Sciatic nerve (tissue), 2 donors: ENCODE measurements around the gene MIAT. TPM values are rescaled to one million over a fixed set of nuclear protein-coding genes. Genes with fewer than 3 reads are reported as not detected.
"Not testable (repeated sequence)": the region's sequence is repeated elsewhere in the genome, so short reads cannot be mapped to it uniquely, and the experiment has no call there.

Experiments
- ATAC-seq: fragments of 200-7000 bp; cut with Tn5 transposase; one replicate; pipeline ENCODE4 v1.9.1; 2020; ENCODE audit warnings: mild to moderate bottlenecking, moderate library complexity
- DNase-seq: peaks from one replicate; pipeline ENCODE4 v3.0.0-alpha.2; 2020; ENCODE audit warnings: low spot score
- intact Hi-C: fragments of 100-400 bp; cut with DNase I; formaldehyde crosslinking; loops from one replicate; pipeline ENCODE4 v1.14.2; 2022
- total RNA-seq: library from RNA; stranded (reverse); fragmentation: NEBNext Ultra II Directional; extraction: Animal tissue kit (Norgen Biotek cat#: 25700); gene quantifications from one replicate; pipeline ENCODE4 v1.2.1, GENCODE V29; 2021
- donor health status: DM: no; HTN: no; CAD: no.
- donor health status: DM: no; HTN: no; CAD: no.

MIAT gene
- 2.7 TPM for total RNA-seq

DNA sequence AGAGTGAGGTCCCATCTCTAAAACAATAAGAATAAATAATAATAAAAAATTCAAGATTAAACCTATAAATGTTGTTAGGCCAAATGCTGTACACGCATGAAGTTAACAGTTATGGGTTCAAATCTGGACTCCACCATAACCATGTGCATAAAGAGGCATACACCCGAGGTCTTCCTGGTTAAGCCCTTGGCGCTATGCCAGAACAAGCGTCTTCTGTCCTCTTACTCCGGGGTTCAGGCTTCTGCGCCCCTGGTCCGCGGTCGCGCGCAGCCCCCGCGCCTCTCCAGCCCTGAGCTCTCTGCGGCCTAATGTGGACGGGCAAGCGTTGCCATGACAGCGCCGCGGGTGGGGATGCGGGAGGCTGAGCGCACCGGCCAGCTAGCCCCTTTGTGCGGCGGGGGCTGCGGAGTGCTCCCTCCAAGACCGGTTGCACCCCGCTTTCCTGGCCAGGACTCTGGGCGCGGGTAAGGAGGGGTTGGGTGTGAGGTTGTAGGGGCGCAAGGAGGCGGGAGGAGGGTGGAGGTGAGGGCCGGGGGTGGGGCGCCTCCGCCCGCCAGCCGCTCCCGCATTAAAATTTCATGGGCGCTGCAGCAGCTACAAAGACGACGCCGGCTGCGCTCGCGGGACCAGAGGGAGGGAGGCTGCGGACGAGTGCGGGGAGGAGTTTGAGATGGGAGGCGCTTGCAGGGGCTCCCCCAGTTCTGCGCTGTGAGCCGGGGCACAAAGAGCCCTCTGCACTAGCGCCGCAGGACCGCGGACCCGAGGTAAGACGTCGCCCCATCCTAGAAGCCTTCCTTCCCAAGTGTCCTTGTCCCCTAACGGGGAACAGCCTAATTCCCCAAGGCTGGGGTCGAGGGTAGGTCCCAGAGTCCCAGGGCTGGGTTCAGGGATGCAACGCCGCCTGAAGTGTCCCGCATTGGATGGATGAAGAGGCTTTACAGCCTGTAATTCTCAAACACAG lies at the start of gene MIAT:
TSS of gene MIAT (plus strand) at position 698 of the 961 bp plus-strand sequence.
- intact Hi-C loops = no loop called here
- no peak for DNase-seq
- peak; percentile 44 for ATAC-seq

DNA sequence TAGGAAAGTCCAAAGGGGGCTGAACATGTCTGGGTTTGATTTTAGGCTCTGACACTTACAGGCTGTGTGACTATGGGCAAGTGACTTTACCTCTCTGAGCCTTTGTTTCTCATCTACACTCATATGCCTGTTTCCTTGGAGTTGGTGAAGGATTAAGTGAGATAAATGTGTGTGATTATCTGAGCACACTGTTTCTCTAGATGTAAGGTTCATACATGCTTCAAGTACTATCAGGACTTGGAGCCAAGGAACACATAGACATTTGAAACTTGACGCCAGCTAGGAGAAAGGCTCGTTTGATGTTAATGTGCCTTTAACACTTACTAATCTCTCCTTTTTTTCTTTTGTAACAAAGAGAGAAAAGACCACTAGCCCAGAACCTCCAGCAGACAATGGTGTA lies 49.3 kb upstream of the MIAT start:
- no peak for ATAC-seq
- intact Hi-C loops = no loop called here

DNA sequence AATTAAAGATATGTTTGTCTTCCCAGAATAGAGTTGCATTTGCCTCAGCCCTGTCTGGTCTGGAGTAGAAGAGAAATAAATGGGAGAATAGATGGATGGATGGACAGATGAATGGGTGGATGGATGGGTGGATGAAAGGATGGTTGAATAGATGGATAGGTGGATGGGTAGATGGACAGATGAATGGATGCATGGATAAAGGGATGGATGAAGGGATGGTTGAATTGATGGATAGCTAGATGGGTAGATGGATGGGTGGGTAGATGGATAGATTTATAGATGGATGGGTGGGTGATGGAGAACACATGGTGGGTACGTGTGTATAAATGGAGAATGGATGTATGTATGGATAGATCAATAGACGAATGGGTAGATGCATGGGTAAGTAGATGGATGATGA lies 48.1 kb upstream of the MIAT start:
- ATAC-seq (no peak), DNase-seq (no peak)
- intact Hi-C loops = no loop called here

More for the DNA sequence above, 49.3 kb upstream of the MIAT start:
- no peak for DNase-seq

DNA sequence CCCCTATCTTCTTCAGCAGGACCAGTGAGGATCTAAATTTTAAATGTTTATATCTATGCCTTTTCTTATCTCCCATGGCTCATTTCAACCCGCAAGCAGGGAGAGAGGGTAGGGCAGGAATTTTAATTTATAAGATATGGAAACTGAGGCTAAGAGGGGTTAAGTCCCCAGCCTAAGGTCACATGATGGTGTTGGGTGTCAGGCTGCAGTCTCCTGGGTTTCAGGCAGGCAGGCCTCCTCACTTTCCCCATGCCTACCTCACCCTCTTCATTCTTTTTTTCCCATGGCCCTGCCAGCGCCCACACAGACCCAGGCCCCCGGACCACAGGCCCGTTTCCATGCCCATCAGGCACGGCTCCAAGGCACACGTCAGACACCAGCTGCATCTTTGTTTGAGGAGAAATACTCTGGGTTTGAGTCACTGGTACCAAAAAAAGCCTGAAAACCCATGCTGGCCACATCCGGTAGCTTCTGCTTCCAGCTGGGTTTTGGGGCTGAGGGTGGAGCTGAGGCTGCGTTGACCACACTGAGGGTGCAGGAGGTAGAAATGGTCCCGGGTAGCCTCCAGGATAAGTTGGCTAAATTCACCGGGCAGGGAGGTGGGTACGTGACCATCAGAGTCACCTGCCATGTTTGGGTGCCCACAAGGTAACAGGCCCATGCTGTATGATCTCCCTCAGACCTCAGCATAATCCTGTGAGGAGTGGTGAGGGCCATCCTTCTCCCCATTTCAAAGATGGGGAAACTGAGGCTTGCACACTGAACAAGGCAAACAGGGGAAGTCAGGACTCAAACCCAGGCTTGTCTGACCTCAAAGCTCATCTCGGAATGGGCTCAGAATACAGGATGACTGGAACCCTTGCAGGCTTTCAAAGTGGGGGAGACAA lies 47.1 kb upstream of the MIAT start:
- ATAC-seq = peak; percentile 74
- no peak for DNase-seq
- intact Hi-C loops = no loop called here

DNA sequence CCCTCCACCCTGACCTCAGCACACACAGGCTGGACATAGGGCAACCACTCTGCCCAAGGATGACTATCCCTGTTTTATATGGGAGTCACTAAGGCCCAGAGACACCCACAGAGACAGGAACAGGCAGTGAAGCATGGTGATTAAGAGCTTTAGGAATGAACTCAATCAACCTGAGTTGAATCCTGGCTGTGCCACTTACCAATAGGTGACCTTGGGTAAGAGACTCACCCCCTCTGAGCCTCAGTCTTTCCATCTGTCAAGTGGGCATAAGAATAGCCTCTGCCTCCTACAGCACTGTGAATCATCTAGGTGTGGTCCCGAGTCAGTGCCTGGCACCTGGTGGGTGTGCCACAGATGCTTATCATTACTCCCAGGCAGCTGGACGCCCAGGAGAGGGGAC lies 46.4 kb upstream of the MIAT start:
- ATAC-seq (no peak), DNase-seq (no peak)
- intact Hi-C loops = no loop called here

DNA sequence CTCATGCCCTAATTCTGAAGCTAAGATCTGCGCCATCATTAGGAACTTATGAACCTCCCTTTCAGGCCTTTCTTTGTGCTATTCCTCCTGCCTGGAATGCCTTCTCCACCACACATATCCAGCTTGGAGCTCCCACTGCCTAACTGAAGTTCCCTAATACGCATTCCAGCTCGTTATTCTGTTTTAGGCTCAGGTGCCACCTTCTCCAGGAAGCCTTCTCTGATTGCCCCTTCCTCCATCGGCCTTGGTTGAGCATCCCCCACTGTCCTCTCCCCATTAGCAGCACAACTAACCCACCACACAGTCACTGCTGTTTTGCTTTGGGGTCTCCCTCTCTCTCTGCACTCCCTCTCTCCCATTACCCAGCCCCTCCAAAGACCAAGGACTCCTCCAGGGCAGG lies 44.7 kb upstream of the MIAT start:
- DNase-seq (no peak), ATAC-seq (no peak)
- intact Hi-C loops = no loop called here

DNA sequence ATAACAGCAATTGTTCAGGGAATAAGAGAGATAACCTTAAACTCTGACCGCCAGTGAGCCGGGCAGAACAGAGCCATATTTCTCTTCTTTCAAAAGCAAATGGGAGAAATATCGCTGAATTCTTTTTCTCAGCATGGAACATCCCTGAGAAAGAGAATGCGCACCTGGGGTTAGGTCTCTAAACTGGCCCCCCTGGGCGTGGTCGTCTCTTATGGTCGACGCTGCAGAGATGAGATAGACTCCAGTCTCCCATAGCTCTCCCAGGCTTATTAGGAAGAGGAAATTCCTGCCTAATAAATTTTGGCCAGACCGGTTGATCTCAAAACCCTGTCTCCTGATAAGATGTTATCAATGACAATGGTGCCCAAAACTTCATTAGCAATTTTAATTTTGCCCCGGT lies 43.6 kb upstream of the MIAT start:
- DNase-seq, ATAC-seq, intact Hi-C loops: not testable (repeated sequence)

DNA sequence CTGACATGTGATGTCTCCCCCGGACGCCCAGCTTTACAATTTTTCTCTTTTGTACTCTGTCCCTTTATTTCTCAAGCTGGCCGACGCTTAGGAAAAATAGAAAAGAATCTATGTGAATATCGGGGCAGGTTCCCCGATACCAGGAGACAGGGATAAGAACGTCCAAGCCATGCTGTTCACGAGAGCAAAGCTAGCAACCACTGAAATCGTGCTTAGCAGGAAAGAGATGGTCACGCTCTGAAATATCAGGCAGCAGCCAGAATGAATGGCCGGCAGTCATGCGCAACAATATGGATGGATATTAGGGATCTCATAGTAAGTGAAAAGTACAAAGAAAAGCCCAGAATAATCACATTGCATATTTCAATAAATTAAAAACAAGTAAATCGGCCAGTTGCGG lies 43.1 kb upstream of the MIAT start:
- ATAC-seq = no peak
- intact Hi-C loops = no loop called here
- no peak for DNase-seq

DNA sequence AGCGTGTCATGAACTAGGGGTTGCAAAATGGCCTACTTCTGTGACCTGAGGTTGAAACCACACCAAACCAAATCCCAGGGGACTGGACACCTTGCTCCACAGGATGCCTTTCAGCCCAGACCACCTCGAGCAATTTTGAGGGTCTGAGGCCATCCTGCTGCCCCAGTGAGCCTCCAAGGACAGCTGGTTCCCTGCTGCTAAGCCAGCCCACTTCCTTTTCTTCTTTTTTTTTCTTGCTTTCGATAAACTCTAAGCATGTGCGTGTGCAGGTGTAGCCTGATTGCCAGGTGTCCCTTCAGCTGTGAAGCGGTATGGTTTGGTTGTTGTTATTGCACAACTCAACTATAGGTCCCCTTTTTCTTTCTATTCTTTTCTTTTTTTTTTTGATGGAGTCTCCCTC lies 42.2 kb upstream of the MIAT start:
- DNase-seq = no peak
- no peak for ATAC-seq
- intact Hi-C loops = no loop called here

DNA sequence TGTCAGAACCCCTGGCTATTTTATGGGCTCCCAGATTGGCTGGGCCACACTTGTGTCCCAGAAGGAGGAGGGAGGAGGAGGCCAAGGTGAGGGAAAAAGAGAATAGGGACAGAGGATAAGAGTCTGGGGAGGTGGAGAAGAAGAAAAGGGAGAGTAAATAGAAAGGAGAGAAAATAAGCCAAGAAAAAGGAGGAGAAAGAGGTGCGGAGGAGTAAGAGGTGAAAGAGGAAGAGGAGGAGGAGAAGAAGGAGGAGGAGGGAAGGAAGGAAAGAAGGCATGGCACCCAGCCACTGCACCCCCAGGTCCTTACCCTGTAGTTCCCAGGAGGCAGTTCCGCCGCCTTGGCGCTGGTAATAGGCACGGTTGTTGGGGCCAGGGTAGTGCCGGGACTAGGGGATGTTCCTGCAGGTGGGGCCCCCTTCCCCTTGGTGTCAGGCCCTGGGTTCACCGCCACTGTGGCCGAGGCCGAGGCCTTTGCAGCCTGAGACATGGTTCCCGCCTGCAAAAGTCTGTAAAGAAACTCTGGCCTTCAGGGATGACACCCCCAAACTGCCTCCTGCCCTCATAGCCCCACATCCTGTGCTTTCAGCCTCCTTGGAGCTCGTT lies 41.5 kb upstream of the MIAT start:
- DNase-seq (no peak), ATAC-seq (peak; percentile 31)
- intact Hi-C loops = no loop called here

DNA sequence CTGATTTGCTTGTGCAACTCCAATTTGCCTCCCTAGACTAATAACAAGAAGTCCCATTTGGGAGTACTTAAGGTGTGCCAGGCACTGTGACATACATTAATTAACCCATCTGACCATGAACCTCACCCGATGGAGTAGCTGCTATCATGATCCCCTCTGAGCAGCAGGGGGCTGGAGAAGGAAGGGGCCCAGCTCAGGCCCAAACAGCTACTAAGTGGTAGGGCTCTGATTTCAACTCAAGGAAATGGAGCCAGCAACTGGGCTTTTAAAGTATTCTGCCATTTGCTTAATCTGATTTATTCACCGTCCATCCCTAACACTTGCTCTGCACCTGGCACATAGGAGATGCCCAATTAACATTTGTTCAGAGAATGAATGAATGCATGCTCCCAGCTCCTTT lies 40.7 kb upstream of the MIAT start:
- intact Hi-C loops = no loop called here

DNA sequence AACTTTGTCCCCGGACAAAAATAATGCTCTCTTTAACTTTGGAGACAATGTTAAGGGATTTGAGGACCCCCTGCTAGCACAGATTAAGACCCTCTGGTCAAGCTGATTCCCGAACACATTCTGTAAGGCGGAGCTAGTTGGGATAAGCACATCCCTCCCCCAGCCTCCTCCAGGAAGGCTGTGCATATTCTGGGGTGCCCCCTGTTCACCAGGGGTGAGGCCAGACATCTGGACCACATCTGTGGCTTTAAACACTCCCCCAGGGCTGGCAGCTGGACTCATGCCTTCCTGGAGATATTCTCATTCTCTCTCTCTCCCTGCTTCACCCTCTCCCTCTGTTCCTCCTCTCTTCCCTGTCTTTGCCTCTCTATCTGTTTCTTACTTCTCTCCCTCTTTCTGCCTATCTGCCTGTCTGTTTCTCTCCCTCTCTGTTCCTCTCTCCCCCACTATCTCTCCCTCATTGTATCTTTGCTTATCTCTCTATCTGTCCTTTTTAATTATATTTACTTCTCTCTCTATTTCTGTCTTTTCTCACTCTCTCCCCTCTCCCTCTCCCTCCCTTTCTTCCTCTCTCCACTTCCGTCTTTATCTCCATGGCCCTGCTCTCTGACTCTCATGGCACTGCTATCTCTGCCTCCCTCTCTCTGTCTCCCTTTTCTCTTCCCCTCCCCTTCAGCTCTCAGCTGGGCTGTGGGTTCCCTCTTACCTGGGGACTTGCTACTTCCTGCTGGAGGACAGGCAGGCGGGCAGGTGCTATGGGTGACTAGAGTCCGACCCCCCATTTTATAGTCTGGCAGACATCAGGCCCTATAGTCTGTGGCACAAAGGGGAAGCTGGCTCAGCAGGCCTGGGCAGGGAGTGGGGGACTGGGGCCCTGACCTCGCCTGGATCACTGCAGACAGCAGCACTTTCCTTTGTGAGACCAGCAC lies 39.9 kb upstream of the MIAT start, which contains the start of gene CRYBB1:
TSS of gene CRYBB1 (minus strand) at position 757 of the 929 bp plus-strand sequence. CDS start 1,708 bp downstream, outside the sequence.
- DNase-seq (no peak), ATAC-seq (peak; percentile 83)
- intact Hi-C loops = no loop called here

More for the DNA sequence above, 40.7 kb upstream of the MIAT start:
- DNase-seq = no peak
- no peak for ATAC-seq

DNA sequence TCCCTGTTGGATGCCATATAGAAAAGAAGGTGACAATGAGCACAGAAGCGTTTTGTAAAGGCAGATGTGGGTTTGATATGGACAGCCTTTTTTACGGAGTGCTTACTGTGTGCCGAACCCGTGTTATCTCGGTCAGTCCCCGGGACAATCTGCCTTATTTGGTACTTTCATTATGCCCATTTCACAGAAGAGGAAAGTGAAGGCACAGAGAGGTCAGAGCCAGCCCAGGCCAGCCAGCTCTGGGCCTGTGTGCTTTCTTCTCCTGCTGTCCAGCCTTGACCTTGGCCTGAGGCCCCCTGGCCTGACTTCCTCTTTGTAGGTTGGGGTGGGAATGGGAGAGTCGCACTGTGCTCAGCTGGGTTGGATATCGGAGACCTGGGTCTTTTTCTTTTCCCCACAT lies 38.9 kb upstream of the MIAT start:
- peak; percentile 17 for ATAC-seq
- intact Hi-C loops = no loop called here

DNA sequence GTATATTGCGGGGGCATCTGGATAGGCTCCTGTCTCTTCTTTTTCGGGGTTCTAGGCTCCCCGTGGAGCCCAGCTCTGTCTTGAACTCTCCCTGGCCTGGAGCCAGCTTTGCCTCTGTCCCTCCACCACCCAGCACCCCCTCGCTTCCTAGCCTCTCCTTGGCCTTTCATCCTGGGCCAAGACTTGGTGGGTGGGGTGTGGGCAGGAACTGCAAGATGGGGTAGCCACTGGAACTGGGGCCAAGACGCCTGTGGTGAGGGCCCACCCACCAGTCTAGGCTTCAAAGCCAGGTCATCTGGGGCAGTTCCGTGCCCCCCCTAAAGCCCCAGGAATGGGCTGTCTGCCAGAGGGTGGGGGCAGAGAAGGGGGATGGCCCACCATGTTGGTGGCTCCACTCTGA lies 37.9 kb upstream of the MIAT start:
- ATAC-seq = no peak
- intact Hi-C loops = no loop called here
- no peak for DNase-seq

More for the DNA sequence above, 38.9 kb upstream of the MIAT start:
- no peak for DNase-seq

DNA sequence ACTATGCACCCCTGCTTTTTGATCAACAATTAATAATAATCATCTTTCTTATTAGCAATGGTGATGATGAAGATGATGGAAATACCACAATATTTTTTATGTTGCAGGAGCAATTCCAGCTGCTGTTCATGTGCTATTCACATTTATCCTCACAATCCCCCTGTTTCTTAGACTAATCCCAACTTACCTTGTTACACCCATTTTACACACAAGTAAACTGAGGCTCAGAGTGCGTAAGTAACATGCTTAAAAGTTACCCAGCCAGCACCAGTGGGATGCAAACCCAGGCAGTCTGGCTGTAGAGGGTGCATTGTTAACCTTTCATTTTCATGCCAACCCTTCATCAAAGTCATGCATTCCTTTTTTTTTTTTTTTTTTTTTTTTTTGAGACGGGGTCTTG lies 37.2 kb upstream of the MIAT start:
- DNase-seq = no peak
- intact Hi-C loops = no loop called here
- no peak for ATAC-seq

DNA sequence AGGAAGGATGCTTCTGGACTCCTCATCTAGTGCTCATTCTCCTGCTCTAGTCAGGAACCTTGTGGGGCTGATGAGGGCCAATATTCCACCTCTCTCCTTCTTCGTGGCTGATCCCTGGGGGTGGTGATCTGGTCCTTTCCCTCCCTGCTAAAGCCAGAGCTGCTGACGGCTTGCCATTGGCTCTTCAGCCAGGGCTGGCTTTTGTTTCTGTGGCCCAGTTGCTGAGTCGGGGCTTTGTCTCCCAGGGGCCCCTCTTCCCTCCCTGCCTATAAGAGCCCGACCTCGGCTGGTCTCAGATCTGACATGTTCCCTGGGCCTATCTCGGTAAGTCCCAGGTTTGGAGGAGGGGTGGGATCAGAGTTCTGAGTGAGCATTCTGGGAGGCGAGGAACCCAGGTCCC lies 35.7 kb upstream of the MIAT start, which contains the start of gene CRYBA4:
TSS of gene CRYBA4 (plus strand) at position 301 of the 400 bp plus-strand sequence. CDS start 634 bp downstream, outside the sequence.
- DNase-seq = no peak
- intact Hi-C loops = no loop called here

DNA sequence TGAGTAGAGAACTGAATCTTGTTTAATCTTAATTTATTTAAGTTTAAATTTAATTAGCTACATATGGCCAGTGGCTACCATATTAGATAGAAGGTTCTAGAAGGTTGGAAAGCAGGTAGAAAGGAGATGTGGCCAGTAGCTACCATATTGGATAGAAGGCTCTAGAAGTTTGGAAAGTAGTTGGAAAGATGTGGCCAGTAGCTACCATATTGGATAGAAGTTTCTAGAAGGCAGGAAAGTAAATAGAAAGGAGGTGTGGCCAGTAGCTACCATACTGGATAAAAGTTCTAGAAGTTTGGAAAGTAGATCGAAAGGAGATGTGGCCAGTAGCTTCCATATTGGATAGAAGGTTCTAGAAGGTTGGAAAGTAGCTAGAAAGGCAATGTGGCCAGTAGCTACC lies 33.4 kb upstream of the MIAT start:
- intact Hi-C loops = no loop called here

More for the DNA sequence above, 35.7 kb upstream of the MIAT start, which contains the start of gene CRYBA4:
- ATAC-seq = no peak

DNA sequence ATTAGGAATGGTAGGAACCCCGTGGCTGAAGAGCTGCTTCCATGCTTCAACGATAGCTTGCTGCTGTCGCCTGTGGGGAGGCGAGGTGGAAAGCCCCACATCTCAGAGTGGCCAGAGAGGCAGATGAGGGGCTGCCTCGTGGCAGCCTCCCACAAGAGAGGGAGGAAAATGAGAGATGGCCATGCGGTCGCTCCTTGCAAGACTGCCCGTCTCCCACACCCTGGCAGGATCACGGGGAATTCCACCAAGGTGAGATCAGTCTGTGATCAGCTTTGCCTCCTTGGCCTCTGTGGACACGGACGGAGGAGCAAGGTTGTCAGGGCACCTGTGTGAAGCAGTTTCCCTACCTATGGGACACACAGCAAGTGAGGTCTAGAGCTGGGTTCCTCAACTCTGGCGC lies 32.6 kb upstream of the MIAT start:
- ATAC-seq = no peak
- DNase-seq = no peak
- intact Hi-C loops = no loop called here

More for the DNA sequence above, 33.4 kb upstream of the MIAT start:
- DNase-seq (no peak), ATAC-seq (no peak)
